Fibroblast of mammary gland (primary cell): Measurements from ENCODE around the gene NPY1R.

ENCODE experiments used
- DNase-seq: peaks from one replicate; pipeline ENCODE4 v3.0.0-alpha.2; 2010; ENCODE audit warnings: low read depth
- H3K4me3 ChIP-seq: 2 replicates; pipeline ENCODE4 v1.5.1; 2011; ENCODE audit warnings: low read depth, mild to moderate bottlenecking, low read length, moderate library complexity; ENCODE audit not compliant: control insufficient read depth
- CTCF ChIP-seq: conservative IDR thresholded peaks from 2 replicates; pipeline ENCODE4 v1.5.1; 2011; ENCODE audit warnings: low read depth, low read length, inconsistent platforms; ENCODE audit not compliant: control insufficient read depth, insufficient read depth

Gene NPY1R

DNA sequence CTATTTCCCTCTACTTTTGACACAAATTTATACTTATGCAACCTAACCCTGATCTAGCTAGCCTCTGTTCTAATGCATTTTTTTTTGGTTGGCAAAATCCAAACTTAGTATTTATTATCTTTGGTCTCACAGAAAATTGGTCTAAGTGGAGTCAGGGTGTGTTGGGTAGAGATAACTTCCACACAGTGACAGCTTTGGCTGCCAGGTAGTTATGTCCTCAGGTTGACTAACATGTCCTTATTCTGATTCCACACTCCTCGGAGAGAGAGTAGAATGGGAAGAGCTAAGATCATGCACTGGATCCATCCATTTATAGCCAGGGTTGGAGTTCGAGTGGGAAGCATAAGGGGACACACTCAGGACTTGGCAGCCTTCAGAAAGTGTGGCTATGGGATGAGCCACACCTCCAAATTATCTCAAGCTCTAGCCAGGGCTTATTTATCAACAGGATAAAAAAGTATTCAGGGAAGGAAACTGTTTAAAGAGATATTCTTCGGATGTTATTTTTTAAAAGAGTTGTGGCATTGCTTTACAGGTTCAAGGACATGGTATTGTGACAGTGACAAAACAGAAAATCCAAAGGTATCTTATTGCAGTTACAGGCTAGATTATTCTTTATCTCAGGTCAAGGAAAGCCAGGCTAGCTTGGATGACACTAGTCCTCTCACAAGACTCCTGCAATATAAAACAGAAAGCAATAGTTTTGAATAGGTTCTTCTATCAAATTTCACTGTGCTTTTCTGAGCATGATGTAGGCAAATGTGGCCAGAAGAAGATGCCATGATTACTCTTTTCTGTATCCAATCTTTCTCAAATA is 51.5 kb downstream of the NPY1R start:
- no peak overlapping the region for H3K4me3 ChIP-seq
- DNase-seq: no peak
- no peak for TF ChIP-seq CTCF

- DNase-seq: no peak
- TF ChIP-seq CTCF: no peak
Measured at GRCh38 chr4:163279713-163280112, 52.7 kb downstream of the NPY1R start.

DNA sequence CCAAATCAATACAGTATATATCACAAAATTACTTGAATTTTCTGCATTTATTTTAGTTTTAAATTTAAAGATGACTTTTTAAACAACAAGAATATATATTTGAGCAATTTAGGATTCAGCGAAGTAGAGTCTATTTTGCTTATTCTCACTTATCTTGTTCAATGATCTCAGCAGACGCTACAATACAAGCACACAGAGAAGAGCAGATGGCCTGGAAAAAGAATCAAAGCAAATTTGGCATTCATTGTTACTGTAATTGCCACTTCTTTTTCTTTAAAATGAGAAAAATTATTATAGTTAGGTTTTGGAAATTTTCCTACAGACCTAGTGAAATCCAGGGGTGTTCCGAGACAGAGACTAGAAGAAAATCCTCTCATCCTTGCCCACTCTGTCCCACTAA is 57.5 kb downstream of the NPY1R start:
- TF ChIP-seq CTCF: no peak
- no peak for DNase-seq
- H3K4me3 ChIP-seq: no peak overlapping the region

More at GRCh38 chr4:163279713-163280112, 52.7 kb downstream of the NPY1R start:
- H3K4me3 ChIP-seq: no peak overlapping the region
